ENCODE data around the gene CALHM4.
A peak's percentile ranks its signal among the peaks of the same experiment; 100 is the strongest.

Gene CALHM4, protein sequence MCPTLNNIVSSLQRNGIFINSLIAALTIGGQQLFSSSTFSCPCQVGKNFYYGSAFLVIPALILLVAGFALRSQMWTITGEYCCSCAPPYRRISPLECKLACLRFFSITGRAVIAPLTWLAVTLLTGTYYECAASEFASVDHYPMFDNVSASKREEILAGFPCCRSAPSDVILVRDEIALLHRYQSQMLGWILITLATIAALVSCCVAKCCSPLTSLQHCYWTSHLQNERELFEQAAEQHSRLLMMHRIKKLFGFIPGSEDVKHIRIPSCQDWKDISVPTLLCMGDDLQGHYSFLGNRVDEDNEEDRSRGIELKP

GRCh38 chr6:116553451-116553850 lies at the start of gene CALHM4:
TSS of gene CALHM4 (plus strand) at chr6:116553751. CDS start at chr6:116553794, 43 bp downstream.
- DNase-seq (ENCODE audit: low spot score): no peak

DNA sequence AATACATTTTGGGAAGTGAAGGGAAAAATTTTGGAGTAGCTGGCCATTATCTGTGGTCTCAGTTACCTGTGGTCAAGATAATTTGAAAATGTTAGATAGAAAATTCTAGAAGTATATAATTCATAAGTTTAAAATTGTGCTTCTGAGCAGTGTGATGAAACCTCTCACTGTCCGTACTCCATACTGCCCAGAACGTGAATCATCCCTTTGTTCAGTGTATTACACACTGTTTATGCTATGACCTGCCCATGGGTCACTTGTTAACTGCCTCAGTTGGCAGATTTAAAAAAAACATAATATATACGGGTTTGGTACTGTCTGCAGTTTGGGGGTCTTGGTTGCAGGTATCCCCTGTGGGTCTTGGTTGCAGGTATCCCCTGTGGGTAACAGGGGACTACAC lies 46.2 kb upstream of the CALHM4 start:
- DNase-seq (ENCODE audit: low spot score): no peak

GRCh38 chr6:116508527-116508926 lies 45.0 kb upstream of the CALHM4 start:
- DNase-seq (ENCODE audit: low spot score): no peak

DNA sequence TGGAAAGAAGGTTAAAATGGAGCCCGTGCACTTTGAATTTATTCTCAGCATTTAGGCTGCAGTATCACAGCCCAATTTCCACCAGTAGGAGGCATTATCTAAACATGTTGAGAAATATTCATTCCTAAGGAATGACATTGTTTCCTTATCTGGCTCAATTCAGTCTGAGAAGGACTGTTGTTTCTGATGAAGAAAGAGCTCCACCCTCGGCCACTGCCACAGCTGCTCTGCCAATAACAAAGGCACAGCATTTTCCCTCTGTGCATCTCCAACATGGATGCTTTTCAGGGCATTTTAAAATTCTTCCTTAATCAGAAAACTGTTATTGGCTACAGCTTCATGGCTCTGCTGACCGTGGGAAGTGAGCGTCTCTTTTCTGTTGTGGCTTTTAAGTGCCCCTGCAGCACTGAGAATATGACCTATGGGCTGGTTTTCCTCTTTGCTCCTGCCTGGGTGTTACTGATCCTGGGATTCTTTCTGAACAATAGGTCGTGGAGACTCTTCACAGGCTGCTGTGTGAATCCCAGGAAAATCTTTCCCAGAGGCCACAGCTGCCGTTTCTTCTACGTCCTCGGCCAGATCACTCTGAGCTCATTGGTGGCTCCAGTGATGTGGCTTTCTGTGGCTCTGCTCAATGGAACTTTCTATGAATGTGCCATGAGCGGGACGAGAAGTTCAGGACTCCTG lies 42.0 kb upstream of the CALHM4 start, which contains the start of gene CALHM5:
Gene CALHM5, plus strand, starts transcription at position 216 of the 687 bp plus-strand sequence. Its CDS starts 58 bp downstream, at position 274.
- peak; percentile 42 for DNase-seq (ENCODE audit: low spot score)

DNA sequence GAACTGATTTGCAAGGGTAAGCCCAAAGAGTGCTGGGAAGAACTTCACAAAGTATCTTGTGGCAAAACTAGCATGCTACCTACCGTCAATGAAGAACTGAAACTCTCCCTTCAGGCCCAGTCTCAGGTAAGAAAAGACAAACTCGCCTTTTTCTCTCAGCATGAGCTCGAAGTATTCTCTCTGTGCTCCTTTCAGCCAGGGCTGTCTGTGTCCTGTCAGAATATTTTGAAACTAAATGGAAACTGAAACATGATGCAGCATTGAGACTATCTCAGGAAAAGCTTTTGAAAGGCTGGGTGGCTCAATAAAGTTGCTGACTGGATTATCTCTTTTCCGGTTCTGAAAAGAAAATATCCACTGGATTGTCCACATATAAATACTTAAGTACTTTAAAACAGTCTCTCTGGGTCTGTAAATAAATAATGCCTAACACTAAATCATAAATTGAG lies 41.4 kb upstream of the CALHM4 start:
- no peak for DNase-seq (ENCODE audit: low spot score)

GRCh38 chr6:116512734-116513133 lies 40.8 kb upstream of the CALHM4 start:
- no peak for DNase-seq (ENCODE audit: low spot score)

- DNase-seq (ENCODE audit: low spot score): no peak
Measured at GRCh38 chr6:116513224-116513875, 40.2 kb upstream of the CALHM4 start.

DNA sequence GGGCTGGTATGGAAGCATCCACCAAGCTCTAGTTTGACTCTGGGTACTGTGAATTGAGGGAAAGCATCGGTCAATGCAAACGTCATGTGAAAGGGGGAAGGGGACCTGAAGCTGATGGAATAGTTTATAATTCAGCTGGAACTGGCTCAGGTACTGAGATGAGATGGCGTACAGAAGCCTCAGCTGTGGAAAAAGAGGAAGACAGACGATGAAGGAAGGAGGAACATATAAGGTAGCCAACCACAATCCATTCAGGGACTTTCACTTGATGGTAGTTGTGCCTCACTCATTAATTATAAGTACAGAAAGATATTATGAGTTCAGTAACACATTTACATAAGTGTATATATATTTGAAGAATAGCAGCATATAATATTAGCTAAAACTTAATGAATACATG lies 39.4 kb upstream of the CALHM4 start:
- no peak for DNase-seq (ENCODE audit: low spot score)

GRCh38 chr6:116515141-116515540 lies 38.4 kb upstream of the CALHM4 start:
- no peak for DNase-seq (ENCODE audit: low spot score)

GRCh38 chr6:116518621-116519368 lies 34.8 kb upstream of the CALHM4 start:
- no peak for DNase-seq (ENCODE audit: low spot score)

GRCh38 chr6:116522896-116523295 lies 30.7 kb upstream of the CALHM4 start:
- no peak for DNase-seq (ENCODE audit: low spot score)

DNA sequence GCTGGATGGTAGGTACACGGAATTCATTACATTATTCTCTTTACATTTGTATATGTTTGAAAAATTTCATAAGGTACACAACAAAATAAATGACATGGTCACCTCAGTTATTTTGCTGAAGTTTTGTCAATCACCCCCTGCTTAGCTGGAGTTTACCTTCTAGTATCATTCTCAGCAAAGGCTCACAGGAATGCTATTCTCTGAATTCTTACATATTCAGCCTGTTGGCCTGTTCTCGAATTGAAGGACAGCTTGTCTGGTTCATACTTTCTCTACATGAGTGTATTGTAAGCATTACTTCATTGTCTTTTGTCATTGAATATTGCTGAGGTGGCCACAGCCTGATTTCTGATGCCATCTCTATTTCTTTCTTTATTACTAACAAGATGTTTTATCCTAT lies 29.3 kb upstream of the CALHM4 start:
- no peak for DNase-seq (ENCODE audit: low spot score)

DNA sequence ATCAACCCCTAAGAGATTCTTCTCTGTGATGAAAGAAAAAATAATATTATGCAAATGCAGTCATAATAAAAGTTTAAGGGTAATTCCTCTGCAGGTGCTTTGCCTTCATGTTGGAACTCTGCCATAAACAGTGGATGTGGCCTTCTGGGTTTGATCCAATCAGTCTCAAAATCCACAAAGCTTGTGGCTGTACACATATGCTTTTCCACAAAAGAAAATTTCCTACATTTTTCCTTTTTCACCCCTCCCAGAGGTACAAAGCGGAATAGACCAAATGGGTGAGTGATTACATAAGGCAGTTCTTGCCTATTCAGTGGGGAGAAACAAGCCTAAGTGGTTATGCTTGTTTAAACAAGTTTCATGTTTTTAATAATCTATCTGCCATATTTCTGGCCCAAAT lies 25.4 kb upstream of the CALHM4 start:
- DNase-seq (ENCODE audit: low spot score): no peak

GRCh38 chr6:116528780-116529179 lies 24.8 kb upstream of the CALHM4 start:
- no peak for DNase-seq (ENCODE audit: low spot score)

GRCh38 chr6:116529466-116530290 lies 23.9 kb upstream of the CALHM4 start:
- no peak for DNase-seq (ENCODE audit: low spot score)

- no peak for DNase-seq (ENCODE audit: low spot score)
Measured at GRCh38 chr6:116530436-116530835, 23.1 kb upstream of the CALHM4 start.

GRCh38 chr6:116531675-116532570 lies 21.6 kb upstream of the CALHM4 start:
- peak; percentile 48 for DNase-seq (ENCODE audit: low spot score)

- no peak for DNase-seq (ENCODE audit: low spot score)
Measured at GRCh38 chr6:116533233-116533957, 20.2 kb upstream of the CALHM4 start.

GRCh38 chr6:116535109-116535508 lies 18.4 kb upstream of the CALHM4 start:
- no peak for DNase-seq (ENCODE audit: low spot score)

DNA sequence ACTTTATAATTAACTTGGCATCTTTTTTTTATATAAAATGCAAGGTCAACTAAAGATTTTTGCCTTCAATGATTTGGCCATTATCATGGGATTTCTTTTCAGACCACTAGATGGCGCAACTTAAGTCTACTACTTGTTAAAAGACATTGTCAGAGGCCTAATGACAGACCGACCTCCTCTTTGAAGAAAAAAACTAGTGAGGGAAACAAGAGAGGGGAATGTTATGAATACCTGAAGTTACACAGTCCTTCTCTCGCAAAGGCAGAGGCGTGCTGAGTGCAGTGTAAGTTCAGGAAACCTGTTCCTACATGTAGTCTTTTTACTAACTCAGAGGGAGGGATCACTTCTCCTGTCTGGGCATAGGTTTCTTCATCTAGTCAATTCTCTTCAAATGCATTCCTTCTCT lies 17.3 kb upstream of the CALHM4 start:
- DNase-seq (ENCODE audit: low spot score): peak; percentile 35
